Caco-2 (cell line): Measurements from ENCODE around the gene OVOL2. TPM values are rescaled to one million over a fixed set of nuclear protein-coding genes. Genes with fewer than 3 reads are reported as not detected.
"Not testable (repeated sequence)": the region's sequence is repeated elsewhere in the genome, so short reads cannot be mapped to it uniquely, and the experiment has no call there.

Experiments
- BruUV-seq: library from RNA; stranded (reverse); fragments of 400-500 nt; replicated peaks from 2 replicates; lab custom pipeline; 2021; lab: Mats Ljungman, UMichigan
- CTCF ChIA-PET: fragments of 300-600 bp; sonication (Branson Sonifier 250); formaldehyde crosslinking; loops from one replicate; lab custom pipeline; 2022; ENCODE audit warnings: antibody characterized with exemption; lab: Charles Lee
- POLR2A ChIA-PET: fragments of 300-600 bp; sonication (Branson Sonifier 250); formaldehyde crosslinking; loops from one replicate; lab custom pipeline; 2022; ENCODE audit warnings: antibody characterized with exemption; lab: Charles Lee
- DNase-seq, 2 experiments: peaks; one replicate each; pipeline versions ENCODE4 v3.0.0 to v3.0.0-alpha.2; 2020 to 2022
- H3K27me3 ChIP-seq: replicated peaks from 2 replicates; pipeline ENCODE4 v1.6.0; 2011; ENCODE audit warnings: low read length; ENCODE audit not compliant: control insufficient read depth, insufficient read depth
- H3K36me3 ChIP-seq: 2 replicates; pipeline ENCODE4 v1.5.1; 2011; ENCODE audit warnings: low read length; ENCODE audit not compliant: control insufficient read depth, insufficient read depth
- H3K4me1 ChIP-seq: fragments of 250-450 bp; sonication (Bioruptor Pico); 2 replicates; pipeline ENCODE4 v1.5.1; 2020; ENCODE audit warnings: mild to moderate bottlenecking
- H3K4me3 ChIP-seq: 2 replicates; pipeline ENCODE4 v1.5.1; 2011; ENCODE audit warnings: low read depth, mild to moderate bottlenecking, control low read depth, low read length
- H3K9me3 ChIP-seq: fragments of 250-450 bp; sonication (Bioruptor Pico); 2 replicates; pipeline ENCODE4 v1.5.1; 2020; ENCODE audit warnings: mild to moderate bottlenecking, moderate library complexity
- H3K27ac Mint-ChIP-seq: one replicate; pipeline ENCODE4 v1.8.0; 2022; ENCODE audit warnings: mixed read lengths; ENCODE audit not compliant: unreplicated experiment
- H3K27me3 Mint-ChIP-seq: one replicate; pipeline ENCODE4 v1.8.0; 2022; ENCODE audit warnings: mixed read lengths; ENCODE audit not compliant: insufficient read depth, unreplicated experiment
- H3K36me3 Mint-ChIP-seq: one replicate; pipeline ENCODE4 v1.8.0; 2022; ENCODE audit warnings: mild to moderate bottlenecking, mixed read lengths; ENCODE audit not compliant: insufficient read depth, unreplicated experiment
- H3K4me1 Mint-ChIP-seq: one replicate; pipeline ENCODE4 v1.8.0; 2022; ENCODE audit warnings: low read depth, mixed read lengths; ENCODE audit not compliant: unreplicated experiment
- H3K4me3 Mint-ChIP-seq: one replicate; pipeline ENCODE4 v1.8.0; 2022; ENCODE audit warnings: mild to moderate bottlenecking, moderate library complexity, mixed read lengths; ENCODE audit not compliant: unreplicated experiment
- H3K9me3 Mint-ChIP-seq: one replicate; pipeline ENCODE4 v1.8.0; 2022; ENCODE audit warnings: mixed read lengths; ENCODE audit not compliant: unreplicated experiment
- intact Hi-C: fragments of 100-400 bp; cut with micrococcal nuclease; formaldehyde crosslinking; loops from one replicate; pipeline ENCODE4 v1.10.0; 2022; ENCODE audit not compliant: unreplicated experiment
- total RNA-seq: library from RNA; stranded (reverse); gene quantifications from 2 replicates; pipeline ENCODE4 v1.2.3, GENCODE V29; 2022
- TF ChIP-seq, protein P1 (sequence below), 2 experiments: fragments of 200-600 bp in 1 of 2; IDR thresholded peaks; 1 replicate in 1 of 2; 2 replicates in 1 of 2; pipeline versions ENCODE4 v1.5.1 to v1.8.0; 2011 to 2022; ENCODE audit warnings: antibody characterized with exemption in 1 of 2, control low read depth in 1 of 2, inconsistent platforms in 1 of 2, low read depth in 1 of 2, low read length in 1 of 2, mild to moderate bottlenecking in 1 of 2, moderate library complexity in 1 of 2; ENCODE audit not compliant: insufficient read depth in 1 of 2, severe bottlenecking in 1 of 2, unreplicated experiment in 1 of 2

Gene OVOL2
- total RNA-seq, 1 experiment from 2014 or later = 8.8 TPM

DNA sequence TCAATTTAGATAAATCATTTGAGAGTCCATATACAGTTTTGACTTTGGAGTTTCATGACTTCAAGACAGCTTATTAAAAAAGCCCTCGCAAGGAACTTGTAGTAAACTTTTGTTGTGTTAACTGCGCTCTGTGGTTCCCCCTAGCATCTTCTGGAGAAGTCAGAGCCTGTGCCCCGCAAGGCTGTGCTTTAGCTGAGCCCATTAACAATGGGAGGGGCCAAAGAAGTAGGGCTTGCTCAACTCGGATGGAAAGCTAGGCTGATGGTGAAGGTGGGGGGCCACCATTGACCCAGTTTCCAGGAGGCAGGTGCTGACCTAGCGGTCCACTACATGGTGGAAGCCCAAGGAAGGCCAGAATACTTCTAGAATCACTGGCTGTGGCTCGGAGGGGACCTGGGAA, 29.3 kb upstream of the OVOL2 start:
- no peak for DNase-seq
- Histone ChIP-seq H3K4me1 (peaks cover 7% of the 10 kb centered on the region), H3K4me3 (no peak overlapping the region), H3K9me3 (no peaks in the 10 kb centered on the region), H3K27me3 (no peaks in the 10 kb centered on the region), H3K36me3 (no peaks in the 10 kb centered on the region)
- no peaks in the 10 kb centered on the region for H3K9me3 Mint-ChIP-seq
- BruUV-seq = no TSS peak
- CTCF ChIA-PET = no interaction called here
- H3K27me3 Mint-ChIP-seq = no peaks in the 10 kb centered on the region
- H3K27ac Mint-ChIP-seq = no peak overlapping the region
- POLR2A ChIA-PET = no interaction called here
- TF ChIP-seq, protein P1, sequence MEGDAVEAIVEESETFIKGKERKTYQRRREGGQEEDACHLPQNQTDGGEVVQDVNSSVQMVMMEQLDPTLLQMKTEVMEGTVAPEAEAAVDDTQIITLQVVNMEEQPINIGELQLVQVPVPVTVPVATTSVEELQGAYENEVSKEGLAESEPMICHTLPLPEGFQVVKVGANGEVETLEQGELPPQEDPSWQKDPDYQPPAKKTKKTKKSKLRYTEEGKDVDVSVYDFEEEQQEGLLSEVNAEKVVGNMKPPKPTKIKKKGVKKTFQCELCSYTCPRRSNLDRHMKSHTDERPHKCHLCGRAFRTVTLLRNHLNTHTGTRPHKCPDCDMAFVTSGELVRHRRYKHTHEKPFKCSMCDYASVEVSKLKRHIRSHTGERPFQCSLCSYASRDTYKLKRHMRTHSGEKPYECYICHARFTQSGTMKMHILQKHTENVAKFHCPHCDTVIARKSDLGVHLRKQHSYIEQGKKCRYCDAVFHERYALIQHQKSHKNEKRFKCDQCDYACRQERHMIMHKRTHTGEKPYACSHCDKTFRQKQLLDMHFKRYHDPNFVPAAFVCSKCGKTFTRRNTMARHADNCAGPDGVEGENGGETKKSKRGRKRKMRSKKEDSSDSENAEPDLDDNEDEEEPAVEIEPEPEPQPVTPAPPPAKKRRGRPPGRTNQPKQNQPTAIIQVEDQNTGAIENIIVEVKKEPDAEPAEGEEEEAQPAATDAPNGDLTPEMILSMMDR (IDR thresholded peaks at IDR 0.05; ENCODE audit: insufficient read depth in 1 of 2, low read depth in 1 of 2, low read length in 1 of 2, severe bottlenecking in 1 of 2, unreplicated experiment in 1 of 2) = no peak
- intact Hi-C loops = no loop called here
- no peak overlapping the region for H3K4me3 Mint-ChIP-seq
- peaks cover 11% of the 10 kb centered on the region for H3K4me1 Mint-ChIP-seq
- no peaks in the 10 kb centered on the region for H3K36me3 Mint-ChIP-seq

DNA sequence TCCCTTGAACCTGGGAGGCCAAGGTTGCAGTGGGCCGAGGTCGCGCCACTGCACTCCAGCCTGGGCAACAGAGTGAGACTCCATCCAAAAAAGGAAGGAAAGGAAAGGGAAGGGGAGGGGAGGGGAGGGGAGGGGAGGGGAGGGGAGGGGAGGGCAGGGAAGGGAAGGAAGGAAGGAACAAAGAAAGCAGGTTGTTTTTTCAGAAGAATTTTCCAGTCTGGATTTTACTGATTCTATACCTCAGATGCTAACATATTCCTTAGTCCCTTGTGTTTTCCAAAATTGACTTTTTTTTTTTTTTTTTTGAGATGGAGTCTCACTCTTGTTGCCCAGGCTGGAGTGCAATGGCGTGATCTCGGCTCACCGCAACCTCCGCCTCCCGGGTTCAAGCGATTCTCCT, 23.1 kb upstream of the OVOL2 start:
- H3K36me3 Mint-ChIP-seq, H3K27ac Mint-ChIP-seq, DNase-seq, intact Hi-C loops, CTCF ChIA-PET, BruUV-seq, H3K9me3 ChIP-seq, H3K4me3 Mint-ChIP-seq, H3K9me3 Mint-ChIP-seq, H3K27me3 ChIP-seq, POLR2A ChIA-PET, H3K4me3 ChIP-seq, H3K36me3 ChIP-seq, H3K27me3 Mint-ChIP-seq: not testable (repeated sequence)
- H3K4me1 Mint-ChIP-seq = peaks cover 20% of the 10 kb centered on the region
- H3K4me1 ChIP-seq = peaks cover 17% of the 10 kb centered on the region

DNA sequence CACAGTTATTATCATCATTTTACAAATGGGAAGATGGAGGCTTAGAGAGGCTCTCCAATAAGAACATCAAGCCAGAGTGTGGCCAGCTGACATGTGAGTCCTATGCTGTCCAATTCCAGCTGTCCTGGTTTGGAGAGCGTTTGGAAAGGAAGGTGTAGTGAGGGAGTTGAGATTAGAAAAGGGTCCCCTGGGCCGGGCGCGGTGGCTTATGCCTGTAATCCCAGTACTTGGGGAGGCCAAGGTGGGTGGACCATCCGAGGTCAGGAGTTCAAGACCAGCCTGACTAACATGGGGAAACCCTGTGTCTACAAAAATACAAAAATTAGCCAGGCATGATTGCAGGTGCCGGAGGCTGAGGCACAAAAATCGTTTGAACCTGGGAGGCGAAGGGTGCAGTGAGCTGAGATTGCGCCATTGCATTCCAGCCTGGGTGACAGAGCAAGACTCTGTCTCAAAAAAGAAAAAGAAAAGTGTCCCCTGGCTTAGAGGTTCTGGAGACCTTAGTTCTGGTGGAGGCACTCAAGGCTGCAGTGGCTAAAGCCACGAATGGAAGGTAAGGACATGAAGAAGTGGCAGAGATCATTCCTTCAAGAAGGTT, 22.1 kb upstream of the OVOL2 start:
- intact Hi-C loops = no loop called here
- Mint-ChIP-seq H3K27me3 (no peaks in the 10 kb centered on the region), H3K4me1 (peaks cover 20% of the 10 kb centered on the region), H3K9me3 (no peaks in the 10 kb centered on the region), H3K36me3 (no peaks in the 10 kb centered on the region), H3K27ac (peak overlapping the region; percentile 36), H3K4me3 (no peak overlapping the region)
- H3K27me3 ChIP-seq = no peaks in the 10 kb centered on the region
- peaks cover 17% of the 10 kb centered on the region for H3K4me1 ChIP-seq
- no peaks in the 10 kb centered on the region for H3K9me3 ChIP-seq
- POLR2A ChIA-PET = no interaction called here
- TF ChIP-seq, protein P1 (IDR thresholded peaks at IDR 0.05; ENCODE audit: insufficient read depth in 1 of 2, low read depth in 1 of 2, low read length in 1 of 2, severe bottlenecking in 1 of 2, unreplicated experiment in 1 of 2) = no peak
- DNase-seq = no peak
- no peaks in the 10 kb centered on the region for H3K36me3 ChIP-seq
- CTCF ChIA-PET = no interaction called here
- BruUV-seq = no TSS peak
- no peak overlapping the region for H3K4me3 ChIP-seq
